IMR-90 (cell line): ENCODE measurements around the gene PDIA4. TPM values are rescaled to one million over a fixed set of nuclear protein-coding genes. Genes with fewer than 3 reads are reported as not detected.

ENCODE experiments used
- ATAC-seq: fragments of 200-7000 bp; cut with Tn5 transposase; 2 replicates; pipeline ENCODE4 v1.9.1; 2020; ENCODE audit warnings: low read depth, mild to moderate bottlenecking, moderate library complexity
- BruUV-seq: library from RNA; stranded (reverse); fragments of 400-500 nt; replicated peaks from 2 replicates; lab custom pipeline; 2021; lab: Mats Ljungman, UMichigan
- CTCF ChIA-PET: fragments of 300-600 bp; formaldehyde crosslinking; extraction: SDS; loops from one replicate; lab custom pipeline; 2021; ENCODE audit warnings: antibody characterized with exemption; lab: Yijun Ruan, JAX
- POLR2A ChIA-PET: fragments of 300-600 bp; sonication (Branson Sonifier 250); formaldehyde crosslinking; loops from one replicate; lab custom pipeline; 2022; ENCODE audit warnings: antibody characterized with exemption; ENCODE audit not compliant: unreplicated experiment; lab: Charles Lee
- DNase-seq: peaks from one replicate; pipeline ENCODE4 v3.0.0; 2013
- H2AFZ ChIP-seq: replicated peaks from 2 replicates; pipeline ENCODE3; 2013; ENCODE audit warnings: low read length, mild to moderate bottlenecking; ENCODE audit not compliant: poor library complexity
- H2AK5ac ChIP-seq: 2 replicates; pipeline ENCODE4 v1.6.1; 2013; ENCODE audit warnings: low read depth, low read length, inconsistent platforms
- H2AK9ac ChIP-seq: replicated peaks from 2 replicates; pipeline ENCODE3; 2013; ENCODE audit warnings: mild to moderate bottlenecking, low read depth, low read length, moderate library complexity; ENCODE audit not compliant: poor library complexity
- H2BK120ac ChIP-seq: 2 replicates; pipeline ENCODE4 v1.6.1; 2013; ENCODE audit warnings: low read depth, low read length, inconsistent platforms
- H2BK15ac ChIP-seq: 3 replicates; pipeline ENCODE4 v1.6.1; 2013; ENCODE audit warnings: low read depth, low read length, inconsistent platforms
- H2BK20ac ChIP-seq: 2 replicates; pipeline ENCODE4 v1.6.1; 2013; ENCODE audit warnings: low read depth, mild to moderate bottlenecking, inconsistent platforms, low read length, moderate library complexity
- H2BK5ac ChIP-seq: 2 replicates; pipeline ENCODE4 v1.6.1; 2013; ENCODE audit warnings: mild to moderate bottlenecking, low read depth, low read length, inconsistent platforms; ENCODE audit not compliant: poor library complexity, severe bottlenecking
- H3K14ac ChIP-seq: replicated peaks from 2 replicates; pipeline ENCODE4 v1.6.1; 2013; ENCODE audit warnings: low read depth, low read length, inconsistent platforms
- H3K18ac ChIP-seq: 2 replicates; pipeline ENCODE4 v1.6.1; 2013; ENCODE audit warnings: low read depth, low read length, control low read depth
- H3K23ac ChIP-seq: 2 replicates; pipeline ENCODE4 v1.6.1; 2013; ENCODE audit warnings: low read depth, low read length, inconsistent platforms
- H3K27ac ChIP-seq: 2 replicates; pipeline ENCODE4 v1.5.1; 2013; ENCODE audit warnings: mild to moderate bottlenecking, control low read depth, low read length; ENCODE audit not compliant: insufficient read depth
- H3K27me3 ChIP-seq: 2 replicates; pipeline ENCODE4 v1.6.1; 2013; ENCODE audit warnings: low read length; ENCODE audit not compliant: control insufficient read depth, insufficient read depth
- H3K36me3 ChIP-seq: 2 replicates; pipeline ENCODE4 v1.6.1; 2013; ENCODE audit warnings: low read length, mixed read lengths; ENCODE audit not compliant: control insufficient read depth, insufficient read depth
- H3K4ac ChIP-seq: 2 replicates; pipeline ENCODE4 v1.6.1; 2013; ENCODE audit warnings: low read depth, low read length, inconsistent platforms
- H3K4me1 ChIP-seq: 2 replicates; pipeline ENCODE4 v1.6.1; 2013; ENCODE audit warnings: low read length, mixed read lengths; ENCODE audit not compliant: control insufficient read depth, insufficient read depth
- H3K4me2 ChIP-seq: 2 replicates; pipeline ENCODE4 v1.6.1; 2013; ENCODE audit warnings: low read depth, mild to moderate bottlenecking, control low read depth, low read length, moderate library complexity
- H3K4me3 ChIP-seq: 2 replicates; pipeline ENCODE4 v1.5.1; 2013; ENCODE audit warnings: low read depth, mild to moderate bottlenecking, control low read depth, low read length, moderate library complexity; ENCODE audit not compliant: insufficient read depth
- H3K56ac ChIP-seq: 2 replicates; pipeline ENCODE4 v1.6.1; 2013; ENCODE audit warnings: low read length, inconsistent platforms; ENCODE audit not compliant: insufficient read depth; ENCODE audit errors: extremely low read depth
- H3K79me1 ChIP-seq, 2 experiments: 2 replicates each; pipeline ENCODE4 v1.6.1; 2013; ENCODE audit warnings: low read length in 2 of 2, inconsistent platforms in 1 of 2, low read depth in 1 of 2
- H3K9ac ChIP-seq: 2 replicates; pipeline ENCODE4 v1.6.1; 2013; ENCODE audit warnings: low read depth, low read length, control low read depth
- H3K9me1 ChIP-seq: 2 replicates; pipeline ENCODE4 v1.6.1; 2013; ENCODE audit warnings: low read length, inconsistent platforms; ENCODE audit not compliant: insufficient read depth
- H3K9me3 ChIP-seq: 2 replicates; pipeline ENCODE4 v1.6.1; 2013; ENCODE audit warnings: low read length; ENCODE audit not compliant: control insufficient read depth, insufficient read depth
- H4K20me1 ChIP-seq: 2 replicates; pipeline ENCODE4 v1.6.1; 2013; ENCODE audit warnings: low read length, inconsistent platforms; ENCODE audit not compliant: insufficient read depth
- H4K5ac ChIP-seq: 2 replicates; pipeline ENCODE4 v1.6.1; 2013; ENCODE audit warnings: mild to moderate bottlenecking, low read depth, low read length, control low read depth
- H4K8ac ChIP-seq, 2 experiments: 2 replicates each; pipeline ENCODE4 v1.6.1; 2013; ENCODE audit warnings: low read depth in 2 of 2, low read length in 2 of 2, control low read depth in 1 of 2, inconsistent platforms in 1 of 2
- H4K91ac ChIP-seq: 2 replicates; pipeline ENCODE4 v1.6.1; 2013; ENCODE audit warnings: low read depth, low read length, inconsistent platforms; ENCODE audit not compliant: insufficient read depth
- CEBPB ChIP-seq: IDR thresholded peaks from 2 replicates; pipeline ENCODE4 v1.6.1; 2012; ENCODE audit warnings: low read depth, low read length, improper control_type of control experiment
- FOS ChIP-seq: fragments of 150-350 bp; IDR thresholded peaks from 2 replicates; pipeline ENCODE4 v1.6.1; 2016; ENCODE audit warnings: low read depth, low read length
- WGBS, 2 experiments: methylation state at CpG; one replicate each; pipeline versions ENCODE4 v1.1.5 to v1.1.7; 2013; ENCODE audit warnings: missing lambda C conversion rate in 2 of 2; ENCODE audit not compliant: insufficient read length in 1 of 2; ENCODE audit errors: extremely low coverage in 2 of 2; 5-methylcytosine and 5-hydroxymethylcytosine counted together
- dilution Hi-C: fragments of 300-500 bp; cut with HindIII; formaldehyde crosslinking; loops from one replicate; pipeline ENCODE4 v1.14.3; 2018; ENCODE audit warnings: low sequenced_read_pairs; ENCODE audit not compliant: unreplicated experiment
- in situ Hi-C: fragments of 300-500 bp; cut with MboI; formaldehyde crosslinking; loops from 3 replicates; pipeline ENCODE4 v1.14.3; 2019; ENCODE audit warnings: low sequenced_read_pairs, inconsistent platforms, mixed read lengths
- intact Hi-C: fragments of 100-400 bp; cut with micrococcal nuclease; formaldehyde crosslinking; loops from 2 replicates; pipeline ENCODE4 v1.10.0; 2022
- polyA plus RNA-seq, 3 experiments: library from polyadenylated mRNA; depleted of rRNA; stranded (reverse); fragments of >200 nt; gene quantifications; 2 replicates each; pipeline ENCODE4 v1.2.3, GENCODE V29; 2012; ENCODE audit warnings: low replicate concordance in 1 of 3
- total RNA-seq: library from RNA; depleted of rRNA; stranded (reverse); fragments of >200 nt; gene quantifications from 2 replicates; pipeline ENCODE4 v1.2.3, GENCODE V29; 2012
- TF ChIP-seq, protein P1 (sequence below): fragments of 150-350 bp; IDR thresholded peaks from 2 replicates; pipeline ENCODE4 v1.6.1; 2016; ENCODE audit warnings: low read depth, mild to moderate bottlenecking, low read length, moderate library complexity, borderline replicate concordance

Gene PDIA4
- total and polyA plus RNA-seq, 2 of the 4 experiments (the other 2 are of a cell fraction): 241 to 304 TPM

DNA sequence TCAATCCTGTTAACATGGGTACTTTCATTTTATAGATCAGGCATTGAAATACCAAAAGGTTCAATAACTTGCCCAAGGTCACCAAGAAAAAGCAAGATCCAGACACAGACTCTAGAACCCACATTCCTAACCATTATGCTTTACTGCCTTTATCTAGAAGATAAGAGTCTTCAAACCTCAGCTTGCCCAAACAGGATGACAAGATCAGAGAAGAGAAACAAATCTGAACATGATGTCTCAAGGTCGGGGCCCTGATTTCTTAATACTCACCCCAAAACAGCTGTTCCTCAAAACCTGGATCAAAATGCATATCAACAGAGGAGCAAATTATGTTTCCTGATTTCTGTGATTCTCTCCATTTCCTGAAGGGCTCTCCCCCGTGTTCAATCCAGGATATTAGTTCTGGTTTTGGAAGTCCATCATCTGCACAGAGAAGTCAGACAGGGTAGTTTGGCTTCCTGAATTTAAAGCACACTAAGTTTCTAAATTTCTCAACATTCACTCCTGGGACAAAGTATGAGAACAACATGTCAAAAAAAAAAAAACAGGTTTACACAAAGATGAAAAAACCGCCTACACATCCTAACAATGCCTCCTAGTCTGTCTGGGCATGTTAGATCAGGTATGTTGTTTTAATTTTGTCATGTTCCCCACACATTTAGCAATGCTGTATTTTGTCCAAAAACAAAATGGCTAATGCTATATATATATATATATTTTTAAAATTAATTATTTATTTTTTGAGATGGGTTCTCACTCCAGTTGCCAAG lies 46.0 kb upstream of the PDIA4 start:
- Histone ChIP-seq H3K4ac (no peak overlapping the region), H3K36me3 (peaks cover 25% of the 10 kb centered on the region), H3K4me1 (no peaks in the 10 kb centered on the region), H3K56ac (no peak overlapping the region), H3K27ac (no peak overlapping the region), H3K9ac (no peak overlapping the region), H3K27me3 (no peaks in the 10 kb centered on the region), H4K8ac (no peak overlapping the region), H2BK5ac (no peak overlapping the region), H3K18ac (no peak overlapping the region), H4K91ac (no peak overlapping the region), H3K14ac (no peak overlapping the region), H2BK15ac (no peak overlapping the region), H3K4me2 (no peak overlapping the region), H4K20me1 (no peaks in the 10 kb centered on the region; the same call in 1 of the 2 replicates), H3K9me3 (no peaks in the 10 kb centered on the region), H3K23ac (no peak overlapping the region), H3K4me3 (no peak overlapping the region), H4K5ac (no peak overlapping the region), H2AK9ac (no peak overlapping the region), H2AK5ac (no peak overlapping the region), H3K79me1 (peaks cover 3% of the 10 kb centered on the region in 2 experiments; a peak in 2 of 4 replicates), H3K9me1 (no peaks in the 10 kb centered on the region), H2BK120ac (no peak overlapping the region), H2AFZ (no peak overlapping the region), H2BK20ac (no peak overlapping the region)
- BruUV-seq: no TSS peak
- dilution Hi-C loops: no loop called here
- no peak for ATAC-seq
- TF ChIP-seq, protein P1, sequence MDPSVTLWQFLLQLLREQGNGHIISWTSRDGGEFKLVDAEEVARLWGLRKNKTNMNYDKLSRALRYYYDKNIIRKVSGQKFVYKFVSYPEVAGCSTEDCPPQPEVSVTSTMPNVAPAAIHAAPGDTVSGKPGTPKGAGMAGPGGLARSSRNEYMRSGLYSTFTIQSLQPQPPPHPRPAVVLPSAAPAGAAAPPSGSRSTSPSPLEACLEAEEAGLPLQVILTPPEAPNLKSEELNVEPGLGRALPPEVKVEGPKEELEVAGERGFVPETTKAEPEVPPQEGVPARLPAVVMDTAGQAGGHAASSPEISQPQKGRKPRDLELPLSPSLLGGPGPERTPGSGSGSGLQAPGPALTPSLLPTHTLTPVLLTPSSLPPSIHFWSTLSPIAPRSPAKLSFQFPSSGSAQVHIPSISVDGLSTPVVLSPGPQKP: no peak
- TF ChIP-seq FOS (no peak), CEBPB (no peak)
- WGBS, 2 experiments: no CpG with 5 or more reads among the region's 3 CpGs
- POLR2A ChIA-PET: no interaction called here
- intact Hi-C loops: no loop called here
- in situ Hi-C loops: no loop called here
- DNase-seq: no peak
- CTCF ChIA-PET: no interaction called here
